IPS-18a (cell line): ENCODE measurements around the gene CCIN.
"Not testable (repeated sequence)": the region's sequence is repeated elsewhere in the genome, so short reads cannot be mapped to it uniquely, and the experiment has no call there.

Source experiments
- H3K27ac ChIP-seq: one replicate; pipeline ENCODE4 v1.5.1; 2013; ENCODE audit warnings: low read length
- H3K27me3 ChIP-seq: one replicate; pipeline ENCODE4 v1.6.1; 2013; ENCODE audit warnings: mild to moderate bottlenecking, low read length; ENCODE audit not compliant: control insufficient read depth, insufficient read depth
- H3K36me3 ChIP-seq: one replicate; pipeline ENCODE4 v1.6.1; 2013; ENCODE audit warnings: low read depth, low read length; ENCODE audit not compliant: control insufficient read depth
- H3K4me1 ChIP-seq: one replicate; pipeline ENCODE4 v1.6.1; 2013; ENCODE audit warnings: low read depth, low read length; ENCODE audit not compliant: control insufficient read depth
- H3K4me3 ChIP-seq: one replicate; pipeline ENCODE4 v1.5.1; 2013; ENCODE audit warnings: low read length
- H3K9ac ChIP-seq: one replicate; pipeline ENCODE4 v1.6.1; 2013; ENCODE audit warnings: mild to moderate bottlenecking, low read length, moderate library complexity
- H3K9me3 ChIP-seq: one replicate; pipeline ENCODE4 v1.6.1; 2013; ENCODE audit warnings: low read depth, low read length; ENCODE audit not compliant: control insufficient read depth

The CCIN gene

GRCh38 chr9:36163049-36163785, 6.0 kb upstream of the CCIN start:
- Histone ChIP-seq H3K9me3 (no peaks in the 10 kb centered on the region), H3K36me3 (no peaks in the 10 kb centered on the region), H3K27ac (peak overlapping the region; percentile 80), H3K4me1 (peaks cover 35% of the 10 kb centered on the region), H3K27me3 (no peaks in the 10 kb centered on the region), H3K9ac (peak overlapping the region; percentile 42), H3K4me3 (peak overlapping the region; percentile 39)

GRCh38 chr9:36163786-36164170, 5.4 kb upstream of the CCIN start:
- Histone ChIP-seq H3K27me3 (no peaks in the 10 kb centered on the region), H3K9ac (no peak overlapping the region)

GRCh38 chr9:36164372-36164771, 4.8 kb upstream of the CCIN start:
- Histone ChIP-seq H3K27me3 (no peaks in the 10 kb centered on the region), H3K9ac (no peak overlapping the region), H3K27ac (no peak overlapping the region)

More at GRCh38 chr9:36163786-36164170, 5.4 kb upstream of the CCIN start:
- no peak overlapping the region for H3K27ac ChIP-seq
- H3K9me3 ChIP-seq = no peaks in the 10 kb centered on the region
- peaks cover 35% of the 10 kb centered on the region for H3K4me1 ChIP-seq
- H3K36me3 ChIP-seq = no peaks in the 10 kb centered on the region
- H3K4me3 ChIP-seq = no peak overlapping the region

GRCh38 chr9:36164989-36165388, 4.2 kb upstream of the CCIN start:
- Histone ChIP-seq H3K9ac (no peak overlapping the region), H3K4me1 (peaks cover 35% of the 10 kb centered on the region), H3K9me3 (no peaks in the 10 kb centered on the region), H3K27me3 (no peaks in the 10 kb centered on the region), H3K4me3 (no peak overlapping the region), H3K27ac (no peak overlapping the region), H3K36me3 (no peaks in the 10 kb centered on the region)

More at GRCh38 chr9:36164372-36164771, 4.8 kb upstream of the CCIN start:
- Histone ChIP-seq H3K4me3 (no peak overlapping the region), H3K4me1 (peaks cover 35% of the 10 kb centered on the region), H3K36me3 (no peaks in the 10 kb centered on the region), H3K9me3 (no peaks in the 10 kb centered on the region)

- Histone ChIP-seq H3K27me3 (no peaks in the 10 kb centered on the region), H3K4me3 (no peak overlapping the region), H3K9me3 (no peaks in the 10 kb centered on the region), H3K27ac (no peak overlapping the region), H3K4me1 (peaks cover 35% of the 10 kb centered on the region), H3K9ac (no peak overlapping the region), H3K36me3 (no peaks in the 10 kb centered on the region)
Measured at GRCh38 chr9:36165826-36166167, 3.4 kb upstream of the CCIN start.

GRCh38 chr9:36166168-36166927, 2.8 kb upstream of the CCIN start:
- H3K27ac ChIP-seq = no peak overlapping the region

GRCh38 chr9:36169708-36170107, 520 bp downstream of the CCIN start:
- Histone ChIP-seq H3K27ac (no peak overlapping the region), H3K4me1 (peaks cover 4% of the 10 kb centered on the region), H3K9me3 (no peaks in the 10 kb centered on the region), H3K9ac (no peak overlapping the region), H3K36me3 (no peaks in the 10 kb centered on the region), H3K27me3 (no peaks in the 10 kb centered on the region), H3K4me3 (no peak overlapping the region)

More at GRCh38 chr9:36166168-36166927, 2.8 kb upstream of the CCIN start:
- no peaks in the 10 kb centered on the region for H3K36me3 ChIP-seq
- H3K4me1 ChIP-seq = peaks cover 34% of the 10 kb centered on the region
- H3K4me3 ChIP-seq = peak overlapping the region; percentile 44
- H3K9me3 ChIP-seq = no peaks in the 10 kb centered on the region
- H3K9ac ChIP-seq = no peak overlapping the region
- no peaks in the 10 kb centered on the region for H3K27me3 ChIP-seq

- Histone ChIP-seq H3K4me1 (no peaks in the 10 kb centered on the region), H3K36me3 (no peaks in the 10 kb centered on the region), H3K9me3 (no peaks in the 10 kb centered on the region), H3K4me3 (no peak overlapping the region), H3K9ac (no peak overlapping the region), H3K27ac (no peak overlapping the region), H3K27me3 (no peaks in the 10 kb centered on the region)
Measured at GRCh38 chr9:36170531-36170930, 1.3 kb downstream of the CCIN start.

- Histone ChIP-seq H3K9me3 (no peaks in the 10 kb centered on the region), H3K36me3 (no peaks in the 10 kb centered on the region), H3K4me1 (no peaks in the 10 kb centered on the region), H3K4me3 (no peak overlapping the region), H3K27ac (no peak overlapping the region), H3K9ac (no peak overlapping the region), H3K27me3 (no peaks in the 10 kb centered on the region)
Measured at GRCh38 chr9:36173861-36174260, 4.7 kb downstream of the CCIN start.

- Histone ChIP-seq H3K4me3 (no peak overlapping the region), H3K4me1 (no peaks in the 10 kb centered on the region), H3K27me3 (no peaks in the 10 kb centered on the region), H3K36me3 (no peaks in the 10 kb centered on the region), H3K9ac (no peak overlapping the region), H3K9me3 (no peaks in the 10 kb centered on the region), H3K27ac (no peak overlapping the region)
Measured at GRCh38 chr9:36174271-36174670, 5.1 kb downstream of the CCIN start.

- Histone ChIP-seq H3K27me3 (no peaks in the 10 kb centered on the region), H3K4me1 (no peaks in the 10 kb centered on the region), H3K27ac (no peak overlapping the region), H3K36me3 (no peaks in the 10 kb centered on the region), H3K9ac (no peak overlapping the region), H3K9me3 (peaks cover under 1% of the 10 kb centered on the region), H3K4me3 (no peak overlapping the region)
Measured at GRCh38 chr9:36174731-36175130, 5.5 kb downstream of the CCIN start.

GRCh38 chr9:36175209-36175608, 6.0 kb downstream of the CCIN start:
- not testable (repeated sequence) for H3K9ac ChIP-seq, H3K4me1 ChIP-seq, H3K36me3 ChIP-seq, H3K27ac ChIP-seq, H3K9me3 ChIP-seq, H3K27me3 ChIP-seq, H3K4me3 ChIP-seq
